WTC11 (cell line): ENCODE data around the gene MYOG.

ENCODE experiments used
- CBFB ChIP-seq: sonication (generic); formaldehyde crosslinking; IDR thresholded peaks from 2 replicates; pipeline ENCODE4 v1.8.1; 2022; ENCODE audit warnings: mild to moderate bottlenecking, low read depth, missing genetic modification reagents
- FOXK1 ChIP-seq: sonication (generic); formaldehyde crosslinking; IDR thresholded peaks from 2 replicates; pipeline ENCODE4 v1.8.0; 2022; ENCODE audit warnings: mild to moderate bottlenecking, moderate library complexity, missing genetic modification reagents
- GABPB1 ChIP-seq: sonication (generic); formaldehyde crosslinking; IDR thresholded peaks from 2 replicates; pipeline ENCODE4 v1.8.1; 2023; ENCODE audit warnings: mild to moderate bottlenecking, missing genetic modification reagents
- IRF2 ChIP-seq: sonication (generic); formaldehyde crosslinking; IDR thresholded peaks from 2 replicates; pipeline ENCODE4 v1.8.0; 2022; ENCODE audit warnings: low read depth, missing genetic modification reagents, borderline replicate concordance
- MAX ChIP-seq: sonication (generic); formaldehyde crosslinking; IDR thresholded peaks from 2 replicates; pipeline ENCODE4 v1.8.0; 2022; ENCODE audit warnings: mild to moderate bottlenecking, missing genetic modification reagents
- NFE2L1 ChIP-seq: sonication (generic); formaldehyde crosslinking; IDR thresholded peaks from 2 replicates; pipeline ENCODE4 v1.8.1; 2023; ENCODE audit warnings: missing genetic modification reagents
- PRDM15 ChIP-seq: sonication (generic); formaldehyde crosslinking; IDR thresholded peaks from 2 replicates; pipeline ENCODE4 v1.8.0; 2022; ENCODE audit warnings: missing genetic modification reagents
- SOX15 ChIP-seq: fragments of 250-450 bp; sonication (Bioruptor Pico); IDR thresholded peaks from 2 replicates; pipeline ENCODE4 v1.9.0; 2021; ENCODE audit warnings: mild to moderate bottlenecking
- ZBTB21 ChIP-seq: sonication (generic); formaldehyde crosslinking; IDR thresholded peaks from 2 replicates; pipeline ENCODE4 v1.8.1; 2023; ENCODE audit warnings: mild to moderate bottlenecking, missing genetic modification reagents, borderline replicate concordance
- TF ChIP-seq, protein P1 (sequence below): fragments of 200-600 bp; IDR thresholded peaks from 2 replicates; pipeline ENCODE4 v1.8.0; 2022; ENCODE audit warnings: antibody characterized with exemption

- TF ChIP-seq, protein P1, sequence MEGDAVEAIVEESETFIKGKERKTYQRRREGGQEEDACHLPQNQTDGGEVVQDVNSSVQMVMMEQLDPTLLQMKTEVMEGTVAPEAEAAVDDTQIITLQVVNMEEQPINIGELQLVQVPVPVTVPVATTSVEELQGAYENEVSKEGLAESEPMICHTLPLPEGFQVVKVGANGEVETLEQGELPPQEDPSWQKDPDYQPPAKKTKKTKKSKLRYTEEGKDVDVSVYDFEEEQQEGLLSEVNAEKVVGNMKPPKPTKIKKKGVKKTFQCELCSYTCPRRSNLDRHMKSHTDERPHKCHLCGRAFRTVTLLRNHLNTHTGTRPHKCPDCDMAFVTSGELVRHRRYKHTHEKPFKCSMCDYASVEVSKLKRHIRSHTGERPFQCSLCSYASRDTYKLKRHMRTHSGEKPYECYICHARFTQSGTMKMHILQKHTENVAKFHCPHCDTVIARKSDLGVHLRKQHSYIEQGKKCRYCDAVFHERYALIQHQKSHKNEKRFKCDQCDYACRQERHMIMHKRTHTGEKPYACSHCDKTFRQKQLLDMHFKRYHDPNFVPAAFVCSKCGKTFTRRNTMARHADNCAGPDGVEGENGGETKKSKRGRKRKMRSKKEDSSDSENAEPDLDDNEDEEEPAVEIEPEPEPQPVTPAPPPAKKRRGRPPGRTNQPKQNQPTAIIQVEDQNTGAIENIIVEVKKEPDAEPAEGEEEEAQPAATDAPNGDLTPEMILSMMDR: no peak
- TF ChIP-seq GABPB1 (CRISPR knock-in tag) (no peak), IRF2 (no peak), NFE2L1 (CRISPR knock-in tag) (no peak), MAX (no peak), FOXK1 (CRISPR knock-in tag) (no peak), ZBTB21 (CRISPR knock-in tag) (no peak), CBFB (no peak), PRDM15 (CRISPR knock-in tag) (no peak), SOX15 (CRISPR knock-in tag) (no peak)
Observed at GRCh38 chr1:203063287-203063686, 22.5 kb downstream of the MYOG start.
